HEK293T (cell line): ENCODE measurements around the gene PLEKHA6.

ENCODE experiments used
- ARNT ChIP-seq: fragments of 450-650 bp; IDR thresholded peaks from 2 replicates; pipeline ENCODE4 v1.6.1; 2017; ENCODE audit warnings: mild to moderate bottlenecking
- BHLHE40 ChIP-seq: fragments of 450-650 bp; IDR thresholded peaks from 2 replicates; pipeline ENCODE4 v1.6.1; 2016; ENCODE audit warnings: mild to moderate bottlenecking, moderate library complexity, borderline replicate concordance
- CTBP1 ChIP-seq: fragments of 450-650 bp; IDR thresholded peaks from 2 replicates; pipeline ENCODE4 v1.6.1; 2016; ENCODE audit warnings: borderline replicate concordance
- ELF4 ChIP-seq: fragments of 450-650 bp; IDR thresholded peaks from 2 replicates; pipeline ENCODE4 v1.6.1; 2017; ENCODE audit warnings: antibody characterized with exemption
- FOXA1 ChIP-seq: fragments of 450-650 bp; IDR thresholded peaks from 2 replicates; pipeline ENCODE4 v1.6.1; 2016; ENCODE audit warnings: mild to moderate bottlenecking
- FOXK2 ChIP-seq: fragments of 450-650 bp; IDR thresholded peaks from 2 replicates; pipeline ENCODE4 v1.6.1; 2016; ENCODE audit warnings: mild to moderate bottlenecking
- FOXM1 ChIP-seq: fragments of 450-650 bp; IDR thresholded peaks from 2 replicates; pipeline ENCODE4 v1.6.1; 2017; ENCODE audit warnings: mild to moderate bottlenecking, borderline replicate concordance
- L3MBTL2 ChIP-seq: fragments of 450-650 bp; conservative IDR thresholded peaks from 2 replicates; pipeline ENCODE4 v1.6.1; 2016; ENCODE audit warnings: mild to moderate bottlenecking
- NFRKB ChIP-seq: fragments of 450-650 bp; IDR thresholded peaks from 2 replicates; pipeline ENCODE4 v1.6.1; 2016; ENCODE audit warnings: mild to moderate bottlenecking, moderate library complexity
- SP1 ChIP-seq: fragments of 450-650 bp; IDR thresholded peaks from 2 replicates; pipeline ENCODE4 v1.6.1; 2017
- SUZ12 ChIP-seq: fragments of 450-650 bp; IDR thresholded peaks from 2 replicates; pipeline ENCODE4 v1.6.1; 2016; ENCODE audit warnings: mild to moderate bottlenecking
- TF ChIP-seq, protein P1 (sequence below): fragments of 450-650 bp; IDR thresholded peaks from 2 replicates; pipeline ENCODE4 v1.6.1; 2016

DNA sequence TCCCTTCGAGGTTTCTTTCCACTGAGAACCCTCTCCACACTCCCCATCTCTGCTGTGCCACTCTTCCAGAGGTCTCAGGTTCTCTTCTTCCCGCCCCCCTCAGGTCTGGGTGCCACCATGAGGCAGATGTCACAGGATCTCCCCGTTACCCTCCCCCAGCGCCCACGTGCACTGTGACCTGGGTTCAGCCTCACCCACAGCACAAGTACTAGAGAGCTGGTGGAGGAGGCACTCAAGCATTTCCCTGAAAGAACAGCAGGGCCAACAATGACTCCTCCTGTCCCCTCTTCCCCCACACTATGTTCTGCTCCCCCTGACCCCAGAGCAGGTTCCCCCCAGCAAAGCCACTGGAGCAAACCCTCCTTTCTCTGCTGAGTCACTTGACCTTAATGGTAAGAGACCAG lies 14.3 kb downstream of the PLEKHA6 start:
- no peak for TF ChIP-seq BHLHE40
- no peak for TF ChIP-seq FOXA1
- no peak for TF ChIP-seq FOXM1
- TF ChIP-seq ELF4 = no peak
- TF ChIP-seq CTBP1 = no peak
- TF ChIP-seq FOXK2 = no peak
- TF ChIP-seq, protein P1, sequence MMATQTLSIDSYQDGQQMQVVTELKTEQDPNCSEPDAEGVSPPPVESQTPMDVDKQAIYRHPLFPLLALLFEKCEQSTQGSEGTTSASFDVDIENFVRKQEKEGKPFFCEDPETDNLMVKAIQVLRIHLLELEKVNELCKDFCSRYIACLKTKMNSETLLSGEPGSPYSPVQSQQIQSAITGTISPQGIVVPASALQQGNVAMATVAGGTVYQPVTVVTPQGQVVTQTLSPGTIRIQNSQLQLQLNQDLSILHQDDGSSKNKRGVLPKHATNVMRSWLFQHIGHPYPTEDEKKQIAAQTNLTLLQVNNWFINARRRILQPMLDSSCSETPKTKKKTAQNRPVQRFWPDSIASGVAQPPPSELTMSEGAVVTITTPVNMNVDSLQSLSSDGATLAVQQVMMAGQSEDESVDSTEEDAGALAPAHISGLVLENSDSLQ = no peak
- TF ChIP-seq SP1 = no peak
- TF ChIP-seq NFRKB = no peak
- TF ChIP-seq SUZ12 = no peak
- no peak for TF ChIP-seq L3MBTL2
- no peak for TF ChIP-seq ARNT
